Gastroesophageal sphincter (tissue), 4 donors: Measurements from ENCODE around the gene GJA3. TPM values are rescaled to one million over a fixed set of nuclear protein-coding genes. Genes with fewer than 3 reads are reported as not detected.

Experiments used
- ATAC-seq: fragments of 150-250 bp; one replicate; pipeline ENCODE4 v1.9.1; 2016; ENCODE audit warnings: mild to moderate bottlenecking, moderate library complexity
- H3K27ac ChIP-seq, 4 donors: fragments of 200-600 bp; sonication (generic) in 3 of 4; 1 replicate in 3 of 4; 2 replicates in 1 of 4; pipeline ENCODE4 v1.5.1; 2016 to 2019
- H3K27me3 ChIP-seq: fragments of 200-600 bp; sonication (generic); one replicate; pipeline ENCODE4 v1.5.1; 2019
- H3K36me3 ChIP-seq, 2 donors: fragments of 200-600 bp; sonication (generic); one replicate each; pipeline ENCODE4 v1.5.1; 2019; ENCODE audit warnings: control low read depth in 1 of 2
- H3K4me1 ChIP-seq, 3 donors: fragments of 200-600 bp; sonication (generic); 1 replicate in 2 of 3; 2 replicates in 1 of 3; pipeline ENCODE4 v1.5.1; 2016 to 2019; ENCODE audit warnings: control low read depth in 2 of 3
- H3K4me3 ChIP-seq, 2 donors: fragments of 200-600 bp; sonication (generic); one replicate each; pipeline ENCODE4 v1.5.1; 2019; ENCODE audit warnings: mild to moderate bottlenecking in 1 of 2, moderate library complexity in 1 of 2
- H3K9me3 ChIP-seq, 3 donors: fragments of 200-600 bp; sonication (generic); one replicate each; pipeline ENCODE4 v1.5.1; 2017 to 2019; ENCODE audit warnings: control low read depth in 2 of 3
- CTCF ChIP-seq, 4 experiments: fragments of 200-600 bp in 2 of 4; fragments of 450-650 bp in 2 of 4; sonication (generic) in 1 of 4; IDR thresholded peaks; one replicate each; pipeline ENCODE4 v1.5.1; 2017 to 2019; ENCODE audit warnings: antibody characterized with exemption in 4 of 4, mild to moderate bottlenecking in 2 of 4, moderate library complexity in 2 of 4
- EP300 ChIP-seq: sonication (generic); formaldehyde crosslinking; IDR thresholded peaks from one replicate; pipeline ENCODE4 v1.6.1; 2017; ENCODE audit warnings: antibody characterized with exemption, mild to moderate bottlenecking
- POLR2A ChIP-seq, 2 donors: fragments of 450-650 bp; IDR thresholded peaks; one replicate each; pipeline ENCODE4 v1.6.1; 2017; ENCODE audit warnings: antibody characterized with exemption in 2 of 2, mild to moderate bottlenecking in 2 of 2, moderate library complexity in 1 of 2
- POLR2AphosphoS5 ChIP-seq: sonication (generic); formaldehyde crosslinking; IDR thresholded peaks from one replicate; pipeline ENCODE4 v1.6.1; 2017; ENCODE audit warnings: antibody characterized with exemption
- WGBS, 2 donors: methylation state at CpG; one replicate each; pipeline ENCODE4 v1.1.5; 2018; ENCODE audit warnings: low coverage in 1 of 2; 5-methylcytosine and 5-hydroxymethylcytosine counted together
- total RNA-seq, 4 donors: library from RNA; depleted of rRNA; stranded (reverse); fragments of >200 nt; gene quantifications; one replicate each; pipeline ENCODE4 v1.1.0, GENCODE V29; 2016

GJA3 gene
- total RNA-seq, 4 donors from 2014 or later, result 0.04 to 0.07 TPM; not detected in 2

- Histone ChIP-seq H3K4me1 (no peaks in the 10 kb centered on the region), H3K27ac (no peak overlapping the region), H3K4me3 (no peak overlapping the region), H3K36me3 (no peaks in the 10 kb centered on the region), H3K27me3 (peaks cover 47% of the 10 kb centered on the region), H3K9me3 (no peaks in the 10 kb centered on the region)
- TF ChIP-seq EP300, result no peak
- no peak for TF ChIP-seq CTCF (IDR thresholded peaks at IDR 0.05)
- TF ChIP-seq POLR2AphosphoS5, result no peak
- no peak for ATAC-seq
- WGBS, 2 donors, result 40 to 64% methylated on average over 1 to 5 of the region's 9 CpGs
Observed at GRCh38 chr13:20099319-20099718, 61.5 kb downstream of the GJA3 start.

- no peak overlapping the region for H3K4me3 ChIP-seq
- WGBS, 2 donors, result 61 to 75% methylated on average over 4 to 6 of the region's 6 CpGs
- no peaks in the 10 kb centered on the region for H3K36me3 ChIP-seq
Observed at GRCh38 chr13:20093951-20094350, 66.9 kb downstream of the GJA3 start.

GRCh38 chr13:20090349-20090748 is 70.5 kb downstream of the GJA3 start:
- no peak for ATAC-seq
- Histone ChIP-seq H3K36me3 (peaks cover 4 to 19% of the 10 kb centered on the region in 2 donors), H3K4me1 (no peaks in the 10 kb centered on the region), H3K27ac (no peak overlapping the region), H3K9me3 (no peaks in the 10 kb centered on the region), H3K4me3 (no peak overlapping the region), H3K27me3 (no peaks in the 10 kb centered on the region)
- TF ChIP-seq POLR2AphosphoS5, result no peak
- TF ChIP-seq EP300, result no peak
- no peak for TF ChIP-seq POLR2A (IDR thresholded peaks at IDR 0.05)
- TF ChIP-seq CTCF (IDR thresholded peaks at IDR 0.05), result no peak
- 53 to 82% methylated on average over 1 of the region's 1 CpG for WGBS, 2 donors

More at GRCh38 chr13:20093951-20094350, 66.9 kb downstream of the GJA3 start:
- ATAC-seq, result no peak
- TF ChIP-seq POLR2A (IDR thresholded peaks at IDR 0.05) (no peak), CTCF (IDR thresholded peaks at IDR 0.05) (no peak), EP300 (no peak), POLR2AphosphoS5 (no peak)
- peaks cover under 1% of the 10 kb centered on the region for H3K27me3 ChIP-seq
- no peaks in the 10 kb centered on the region for H3K4me1 ChIP-seq
- no peak overlapping the region for H3K27ac ChIP-seq
- H3K9me3 ChIP-seq, result no peaks in the 10 kb centered on the region

Other genes with a start within 250 kb of the GJA3 start
- gene ZMYM2, start 202.3 kb downstream of the GJA3 start, total RNA-seq, result 10 to 100 TPM; 40.6 to 92.8 (median 50.7) TPM
- gene GJB2, start 31.9 kb upstream of the GJA3 start, total RNA-seq, result 10 to 100 TPM in 1 of 4 donors, 1 to 10 TPM in 2, under 1 TPM in 1; 0.54 to 57.5 (median 5.6) TPM
- gene GJB6, start 71.3 kb upstream of the GJA3 start, total RNA-seq, result 10 to 100 TPM in 1 of 4 donors, 1 to 10 TPM in 2, not detected in 1; 1.6 to 21.5 (median 2.8) TPM